DND-41 (cell line): ENCODE measurements around the gene MRPL24.

Experiments used
- ATAC-seq: fragments of 200-7000 bp; cut with Tn5 transposase; 3 replicates; pipeline ENCODE4 v1.9.1; 2021; ENCODE audit warnings: low read depth; ENCODE audit not compliant: insufficient read depth
- DNase-seq: peaks from one replicate; pipeline ENCODE4 v3.0.0-alpha.2; 2020
- H2AFZ ChIP-seq: 2 replicates; pipeline ENCODE4 v1.6.0; 2012; ENCODE audit warnings: low read depth, low read length
- H3K27ac ChIP-seq: 2 replicates; pipeline ENCODE4 v1.5.1; 2012; ENCODE audit warnings: low read length, inconsistent platforms
- H3K27me3 ChIP-seq: fragments of 200-600 bp; sonication (generic); 2 replicates; pipeline ENCODE4 v1.6.0; 2012; ENCODE audit warnings: low read length, mild to moderate bottlenecking, inconsistent platforms; ENCODE audit not compliant: insufficient read depth, poor library complexity
- H3K36me3 ChIP-seq: 2 replicates; pipeline ENCODE4 v1.5.1; 2012; ENCODE audit warnings: low read length, inconsistent platforms; ENCODE audit not compliant: insufficient read depth
- H3K4me1 ChIP-seq: 2 replicates; pipeline ENCODE4 v1.5.1; 2012; ENCODE audit warnings: mild to moderate bottlenecking, low read length; ENCODE audit not compliant: insufficient read depth
- H3K4me2 ChIP-seq: 2 replicates; pipeline ENCODE4 v1.6.0; 2012; ENCODE audit warnings: mild to moderate bottlenecking, moderate library complexity, low read length, inconsistent platforms; ENCODE audit not compliant: insufficient read depth
- H3K4me3 ChIP-seq, 2 experiments: fragments of 200-600 bp in 1 of 2; shearing (Covaris generic) in 1 of 2; 2 replicates each; pipeline ENCODE4 v1.5.1; 2012 to 2016; ENCODE audit warnings: inconsistent platforms in 2 of 2, low read length in 2 of 2, mild to moderate bottlenecking in 2 of 2, low read depth in 1 of 2, moderate library complexity in 1 of 2
- H3K79me2 ChIP-seq: 2 replicates; pipeline ENCODE4 v1.6.0; 2012; ENCODE audit warnings: low read length, inconsistent platforms; ENCODE audit not compliant: insufficient read depth
- H3K9ac ChIP-seq: 2 replicates; pipeline ENCODE4 v1.6.0; 2012; ENCODE audit warnings: low read depth, mild to moderate bottlenecking, inconsistent platforms, low read length, moderate library complexity
- H3K9me3 ChIP-seq: 2 replicates; pipeline ENCODE4 v1.5.1; 2012; ENCODE audit warnings: low read length, moderate library complexity, mild to moderate bottlenecking, inconsistent platforms; ENCODE audit not compliant: insufficient read depth, severe bottlenecking
- H4K20me1 ChIP-seq: 2 replicates; pipeline ENCODE4 v1.6.0; 2012; ENCODE audit warnings: low read length; ENCODE audit not compliant: insufficient read depth
- EZH2 ChIP-seq: IDR thresholded peaks from 3 replicates; pipeline ENCODE4 v1.6.1; 2012; ENCODE audit warnings: borderline replicate concordance, low read depth, mild to moderate bottlenecking, moderate library complexity, low read length, inconsistent platforms; ENCODE audit not compliant: severe bottlenecking
- TF ChIP-seq, protein P1 (sequence below): IDR thresholded peaks from 2 replicates; pipeline ENCODE4 v1.5.1; 2012; ENCODE audit warnings: borderline replicate concordance, low read length, moderate library complexity, mild to moderate bottlenecking; ENCODE audit not compliant: poor library complexity, severe bottlenecking; ENCODE audit errors: extremely low read depth

The MRPL24 gene

DNA sequence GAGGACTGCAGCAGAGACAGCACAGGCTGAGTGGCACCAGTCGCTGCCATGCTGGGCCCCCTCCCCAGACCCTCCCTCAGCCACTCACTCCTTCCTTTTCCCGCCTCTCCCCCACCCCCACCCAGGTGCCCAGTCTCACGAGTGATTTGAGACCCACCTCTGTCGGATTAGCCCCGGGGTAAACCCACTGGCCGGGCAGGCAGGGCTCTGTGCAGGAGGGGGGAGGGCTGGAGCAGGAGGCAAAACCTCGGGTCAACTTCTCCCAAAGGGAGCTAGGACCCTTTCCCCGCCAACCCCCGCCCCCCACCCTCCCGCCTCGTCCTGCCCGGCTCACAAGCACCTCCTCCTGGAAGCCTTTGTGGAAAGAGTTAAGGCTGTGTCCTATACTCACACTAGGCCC lies 3.5 kb upstream of the MRPL24 start:
- H3K36me3 ChIP-seq: peaks cover 66% of the 10 kb centered on the region
- no peak overlapping the region for H3K9ac ChIP-seq
- H3K27ac ChIP-seq: no peak overlapping the region
- no peak overlapping the region for H2AFZ ChIP-seq
- H4K20me1 ChIP-seq: peaks cover 46% of the 10 kb centered on the region
- no peak overlapping the region for H3K4me2 ChIP-seq
- peaks cover 70% of the 10 kb centered on the region for H3K79me2 ChIP-seq
- H3K27me3 ChIP-seq: no peaks in the 10 kb centered on the region
- TF ChIP-seq, protein P1, sequence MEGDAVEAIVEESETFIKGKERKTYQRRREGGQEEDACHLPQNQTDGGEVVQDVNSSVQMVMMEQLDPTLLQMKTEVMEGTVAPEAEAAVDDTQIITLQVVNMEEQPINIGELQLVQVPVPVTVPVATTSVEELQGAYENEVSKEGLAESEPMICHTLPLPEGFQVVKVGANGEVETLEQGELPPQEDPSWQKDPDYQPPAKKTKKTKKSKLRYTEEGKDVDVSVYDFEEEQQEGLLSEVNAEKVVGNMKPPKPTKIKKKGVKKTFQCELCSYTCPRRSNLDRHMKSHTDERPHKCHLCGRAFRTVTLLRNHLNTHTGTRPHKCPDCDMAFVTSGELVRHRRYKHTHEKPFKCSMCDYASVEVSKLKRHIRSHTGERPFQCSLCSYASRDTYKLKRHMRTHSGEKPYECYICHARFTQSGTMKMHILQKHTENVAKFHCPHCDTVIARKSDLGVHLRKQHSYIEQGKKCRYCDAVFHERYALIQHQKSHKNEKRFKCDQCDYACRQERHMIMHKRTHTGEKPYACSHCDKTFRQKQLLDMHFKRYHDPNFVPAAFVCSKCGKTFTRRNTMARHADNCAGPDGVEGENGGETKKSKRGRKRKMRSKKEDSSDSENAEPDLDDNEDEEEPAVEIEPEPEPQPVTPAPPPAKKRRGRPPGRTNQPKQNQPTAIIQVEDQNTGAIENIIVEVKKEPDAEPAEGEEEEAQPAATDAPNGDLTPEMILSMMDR: no peak
- TF ChIP-seq EZH2: no peak
- H3K9me3 ChIP-seq: no peaks in the 10 kb centered on the region
- no peak overlapping the region for H3K4me3 ChIP-seq
- peaks cover 65% of the 10 kb centered on the region for H3K4me1 ChIP-seq
- DNase-seq (no peak), ATAC-seq (no peak)

DNA sequence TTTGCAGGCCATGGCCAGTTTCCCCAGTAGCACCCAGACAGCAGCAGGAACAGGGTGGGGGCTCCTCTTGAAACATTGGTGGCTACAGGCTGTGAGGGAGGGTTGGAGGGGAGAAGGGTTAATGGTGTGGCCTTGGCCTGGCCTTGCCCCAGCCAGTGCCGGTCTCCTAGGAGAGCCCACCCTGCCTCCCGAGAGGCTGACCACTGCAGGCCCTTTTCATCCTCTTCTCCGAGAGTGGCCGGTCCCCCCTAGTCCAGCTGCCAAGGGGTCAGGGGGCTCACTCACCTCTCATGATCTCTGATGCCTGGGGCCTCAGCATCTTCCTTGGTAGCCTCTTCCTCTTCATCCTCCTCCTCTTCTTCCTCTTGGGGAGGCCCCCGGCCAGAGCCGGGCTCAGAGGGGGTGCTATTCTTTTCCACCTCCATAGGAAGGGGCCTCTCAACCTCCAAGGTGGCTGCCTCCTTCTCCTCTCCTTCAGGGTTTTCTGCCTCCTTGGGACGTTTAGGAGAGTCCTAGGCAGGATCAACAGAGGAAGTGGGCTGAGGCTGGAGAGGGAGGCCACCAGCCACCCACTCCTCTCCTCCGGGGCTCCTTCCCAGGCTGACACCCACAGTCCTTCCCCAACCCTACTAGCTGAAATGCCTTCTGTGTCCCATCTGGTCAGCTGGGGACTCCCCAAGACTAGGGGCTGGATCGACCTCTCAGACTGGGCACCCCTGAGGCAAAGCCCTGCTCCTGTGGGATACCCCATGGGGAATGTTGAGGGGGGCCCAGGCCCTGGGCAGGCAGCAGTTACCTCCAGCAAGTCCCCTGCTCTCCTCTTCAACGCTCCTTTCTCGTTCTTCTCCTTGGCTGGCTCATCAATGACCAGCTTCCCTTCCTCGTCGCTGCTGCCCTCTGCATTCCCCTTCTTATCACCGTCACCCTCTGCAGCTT lies 2.7 kb upstream of the MRPL24 start:
- TF ChIP-seq EZH2: no peak
- TF ChIP-seq, protein P1: no peak
- no peaks in the 10 kb centered on the region for H3K9me3 ChIP-seq
- peaks cover 66% of the 10 kb centered on the region for H3K36me3 ChIP-seq
- DNase-seq: no peak
- H3K9ac ChIP-seq: no peak overlapping the region
- ATAC-seq: no peak
- H3K4me1 ChIP-seq: peaks cover 62% of the 10 kb centered on the region
- H3K4me3 ChIP-seq: no peak overlapping the region
- peaks cover 69% of the 10 kb centered on the region for H3K79me2 ChIP-seq
- H2AFZ ChIP-seq: no peak overlapping the region
- no peak overlapping the region for H3K4me2 ChIP-seq
- H4K20me1 ChIP-seq: peaks cover 39% of the 10 kb centered on the region
- H3K27ac ChIP-seq: no peak overlapping the region
- H3K27me3 ChIP-seq: no peaks in the 10 kb centered on the region

DNA sequence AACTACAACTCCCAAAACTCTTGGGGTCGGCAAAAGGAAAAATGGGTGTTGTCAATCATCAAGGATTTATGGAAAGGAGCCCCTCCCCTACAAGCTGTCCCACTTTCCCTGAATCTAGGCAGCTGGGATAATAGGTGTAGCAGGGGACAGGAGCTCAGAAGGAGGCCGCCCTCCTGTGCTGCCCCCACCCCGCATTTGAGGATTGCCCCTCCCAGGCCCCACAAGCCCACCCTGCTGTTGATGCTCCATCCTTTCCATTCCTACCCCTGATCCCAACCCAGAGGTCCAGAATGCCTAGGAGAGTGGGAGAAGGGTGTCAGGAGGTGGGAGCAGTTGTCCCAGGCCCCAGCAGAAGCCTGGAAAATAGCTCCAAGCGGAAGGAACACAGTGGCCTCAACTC lies 1.9 kb upstream of the MRPL24 start:
- Histone ChIP-seq H3K4me1 (peaks cover 54% of the 10 kb centered on the region), H3K27me3 (no peaks in the 10 kb centered on the region), H2AFZ (no peak overlapping the region), H4K20me1 (peaks cover 30% of the 10 kb centered on the region), H3K79me2 (peaks cover 61% of the 10 kb centered on the region), H3K27ac (no peak overlapping the region), H3K4me2 (no peak overlapping the region), H3K9me3 (no peaks in the 10 kb centered on the region), H3K4me3 (no peak overlapping the region), H3K36me3 (peaks cover 67% of the 10 kb centered on the region), H3K9ac (no peak overlapping the region)
- ATAC-seq (no peak), DNase-seq (no peak)
- TF ChIP-seq, protein P1: no peak
- TF ChIP-seq EZH2: no peak
